Neural cell (in vitro differentiated cells): ENCODE measurements around the gene ACTG1. TPM values are rescaled to one million over a fixed set of nuclear protein-coding genes. Genes with fewer than 3 reads are reported as not detected.

ENCODE experiments used
- H2AFZ ChIP-seq: fragments of 200-600, 300-800 bp; sonication (generic), shearing (Covaris generic); 2 replicates; pipeline ENCODE4 v1.6.0; 2014; ENCODE audit warnings: low read depth, mild to moderate bottlenecking, antibody characterized with exemption, low read length, moderate library complexity
- H3F3A ChIP-seq: fragments of 200-600 bp; shearing (Covaris generic); 2 replicates; pipeline ENCODE4 v1.6.1; 2016; ENCODE audit warnings: mild to moderate bottlenecking, moderate library complexity, mixed read lengths, antibody characterized with exemption, low read length; ENCODE audit not compliant: insufficient read depth, poor library complexity, severe bottlenecking
- H3K27ac ChIP-seq: fragments of 200-600, 300-800 bp; sonication (generic), shearing (Covaris generic); 2 replicates; pipeline ENCODE4 v1.5.1; 2014; ENCODE audit warnings: mild to moderate bottlenecking, low read length, moderate library complexity
- H3K27me3 ChIP-seq: fragments of 300-800, 200-600 bp; sonication (generic), shearing (Covaris generic); 2 replicates; pipeline ENCODE4 v1.6.0; 2014; ENCODE audit warnings: mild to moderate bottlenecking, low read depth, low read length, moderate library complexity; ENCODE audit not compliant: insufficient read depth
- H3K36me3 ChIP-seq: fragments of 300-800, 200-600 bp; sonication (generic), shearing (Covaris generic); 2 replicates; pipeline ENCODE4 v1.5.1; 2014; ENCODE audit warnings: mild to moderate bottlenecking, antibody characterized with exemption, low read length, moderate library complexity; ENCODE audit not compliant: insufficient read depth
- H3K4me2 ChIP-seq: fragments of 300-800, 200-600 bp; sonication (generic), shearing (Covaris generic); 2 replicates; pipeline ENCODE4 v1.6.0; 2014; ENCODE audit warnings: mild to moderate bottlenecking, low read length
- H3K4me3 ChIP-seq: fragments of 300-800, 200-600 bp; sonication (generic), shearing (Covaris generic); 2 replicates; pipeline ENCODE4 v1.5.1; 2014; ENCODE audit warnings: mild to moderate bottlenecking, low read length, moderate library complexity
- H3K79me2 ChIP-seq: fragments of 200-600 bp; shearing (Covaris generic); replicated peaks from 2 replicates; pipeline ENCODE4 v1.6.0; 2014; ENCODE audit warnings: mild to moderate bottlenecking, low read length, moderate library complexity; ENCODE audit not compliant: insufficient read depth
- H3K9ac ChIP-seq: fragments of 300-800, 200-600 bp; sonication (generic), shearing (Covaris generic); 2 replicates; pipeline ENCODE4 v1.6.1; 2016; ENCODE audit warnings: mild to moderate bottlenecking, low read length, mixed read lengths
- H3K9me2 ChIP-seq: fragments of 200-600 bp; shearing (Covaris generic); 2 replicates; pipeline ENCODE4 v1.6.1; 2016; ENCODE audit warnings: mild to moderate bottlenecking, low read length, mixed read lengths; ENCODE audit not compliant: insufficient read depth
- H3K9me3 ChIP-seq: fragments of 200-600, 300-800 bp; sonication (generic), shearing (Covaris generic); 2 replicates; pipeline ENCODE4 v1.6.1; 2016; ENCODE audit warnings: mild to moderate bottlenecking, mixed run types, low read length, moderate library complexity, mixed read lengths
- H4K20me1 ChIP-seq: fragments of 200-600 bp; shearing (Covaris generic); 2 replicates; pipeline ENCODE4 v1.6.1; 2016; ENCODE audit warnings: mild to moderate bottlenecking, mixed run types; ENCODE audit not compliant: insufficient read depth
- CTCF ChIP-seq: fragments of 450-650 bp; IDR thresholded peaks from 2 replicates; pipeline ENCODE4 v1.5.1; 2014; ENCODE audit warnings: antibody characterized with exemption, mild to moderate bottlenecking, moderate library complexity; ENCODE audit not compliant: poor library complexity, severe bottlenecking
- EP300 ChIP-seq: fragments of 450-650 bp; conservative IDR thresholded peaks from 2 replicates; pipeline ENCODE4 v1.6.1; 2014; ENCODE audit warnings: antibody characterized with exemption, mild to moderate bottlenecking, moderate library complexity; ENCODE audit not compliant: poor library complexity, severe bottlenecking
- EZH2 ChIP-seq: fragments of 200-600, 300-800 bp; shearing (Covaris generic), sonication (generic); IDR thresholded peaks from 2 replicates; pipeline ENCODE4 v1.6.1; 2014; ENCODE audit warnings: antibody characterized with exemption, low read length, borderline replicate concordance, mild to moderate bottlenecking; ENCODE audit not compliant: insufficient read depth, poor library complexity, severe bottlenecking
- MXI1 ChIP-seq: fragments of 450-650 bp; conservative IDR thresholded peaks from 2 replicates; pipeline ENCODE4 v1.6.1; 2014; ENCODE audit warnings: antibody characterized with exemption, mild to moderate bottlenecking; ENCODE audit not compliant: poor library complexity, severe bottlenecking
- POLR2AphosphoS5 ChIP-seq: IDR thresholded peaks from 2 replicates; pipeline ENCODE4 v1.6.1; 2012
- RAD21 ChIP-seq: fragments of 450-650 bp; conservative IDR thresholded peaks from 2 replicates; pipeline ENCODE4 v1.6.1; 2014; ENCODE audit warnings: antibody characterized with exemption, mild to moderate bottlenecking, moderate library complexity
- REST ChIP-seq: IDR thresholded peaks from 2 replicates; pipeline ENCODE4 v1.6.1; 2012; ENCODE audit warnings: borderline replicate concordance
- SMC3 ChIP-seq: fragments of 450-650 bp; conservative IDR thresholded peaks from 2 replicates; pipeline ENCODE4 v1.6.1; 2014; ENCODE audit warnings: antibody characterized with exemption, mild to moderate bottlenecking, moderate library complexity; ENCODE audit not compliant: poor library complexity
- TAF1 ChIP-seq: IDR thresholded peaks from 2 replicates; pipeline ENCODE4 v1.6.1; 2012; ENCODE audit warnings: low read depth
- polyA plus RNA-seq: library from polyadenylated mRNA; depleted of rRNA; stranded (reverse); fragments of >200 nt; gene quantifications from 2 replicates; pipeline ENCODE4 v1.2.3, GENCODE V29; 2014

Gene ACTG1
- polyA plus RNA-seq, 1 donor from 2014 or later: 9,187 TPM

GRCh38 chr17:81466564-81467472 lies 45.8 kb downstream of the ACTG1 start:
- Histone ChIP-seq H3K4me3 (no peak overlapping the region), H4K20me1 (no peaks in the 10 kb centered on the region), H2AFZ (no peak overlapping the region), H3K9me2 (no peaks in the 10 kb centered on the region), H3K9me3 (no peaks in the 10 kb centered on the region), H3K27me3 (no peaks in the 10 kb centered on the region), H3K27ac (no peak overlapping the region), H3K9ac (no peak overlapping the region), H3F3A (no peaks in the 10 kb centered on the region), H3K36me3 (no peaks in the 10 kb centered on the region), H3K4me2 (no peak overlapping the region), H3K79me2 (no peaks in the 10 kb centered on the region)
- TF ChIP-seq CTCF (no peak), TAF1 (no peak), REST (no peak), RAD21 (no peak), SMC3 (no peak), EP300 (no peak), POLR2AphosphoS5 (no peak), MXI1 (no peak), EZH2 (no peak)

- Histone ChIP-seq H4K20me1 (no peaks in the 10 kb centered on the region), H3K27me3 (no peaks in the 10 kb centered on the region), H3F3A (no peaks in the 10 kb centered on the region), H3K4me3 (no peak overlapping the region), H3K9ac (no peak overlapping the region), H3K9me2 (no peaks in the 10 kb centered on the region), H3K79me2 (no peaks in the 10 kb centered on the region), H3K9me3 (no peaks in the 10 kb centered on the region), H3K27ac (no peak overlapping the region), H3K4me2 (no peak overlapping the region), H2AFZ (no peak overlapping the region), H3K36me3 (no peaks in the 10 kb centered on the region)
- TF ChIP-seq TAF1: no peak
- no peak for TF ChIP-seq EZH2
- no peak for TF ChIP-seq EP300
- TF ChIP-seq REST: no peak
- TF ChIP-seq MXI1: no peak
- TF ChIP-seq RAD21: no peak
- TF ChIP-seq SMC3: no peak
- TF ChIP-seq CTCF: no peak
- TF ChIP-seq POLR2AphosphoS5: no peak
These were observed 46.7 kb downstream of the ACTG1 start for GRCh38 chr17:81465910-81466309.
